Measurements from ENCODE around the gene CLMP.

Gene CLMP

GRCh38 chr11:123107945-123108495 is 87.0 kb downstream of the CLMP start:
- no peak for DNase-seq (ENCODE audit: low read depth)
- no peak for TF ChIP-seq CTCF (IDR thresholded peaks at IDR 0.05; ENCODE audit: low read length, missing control alignments)
- no peak overlapping the region for H3K4me3 ChIP-seq (replicated peaks; ENCODE audit: low read depth, low read length)

- no peak overlapping the region for H3K4me3 ChIP-seq (replicated peaks; ENCODE audit: low read depth, low read length)
- no peak for DNase-seq (ENCODE audit: low read depth)
Observed at GRCh38 chr11:123104697-123105096, 90.4 kb downstream of the CLMP start.

GRCh38 chr11:123103326-123103980 is 91.6 kb downstream of the CLMP start:
- no peak overlapping the region for H3K4me3 ChIP-seq (replicated peaks; ENCODE audit: low read depth, low read length)
- DNase-seq (ENCODE audit: low read depth): peak; percentile 83
- peak; percentile 72 for TF ChIP-seq CTCF (IDR thresholded peaks at IDR 0.05; ENCODE audit: low read length, missing control alignments)

More at GRCh38 chr11:123104697-123105096, 90.4 kb downstream of the CLMP start:
- no peak for TF ChIP-seq CTCF (IDR thresholded peaks at IDR 0.05; ENCODE audit: low read length, missing control alignments)

- peak; percentile 48 for DNase-seq (ENCODE audit: low read depth)
- H3K4me3 ChIP-seq (replicated peaks; ENCODE audit: low read depth, low read length): peak overlapping the region; percentile 1
- TF ChIP-seq CTCF (IDR thresholded peaks at IDR 0.05; ENCODE audit: low read length, missing control alignments): no peak
Observed at GRCh38 chr11:123100379-123101085, 94.5 kb downstream of the CLMP start.

GRCh38 chr11:123098990-123099389 is 96.1 kb downstream of the CLMP start:
- TF ChIP-seq CTCF (IDR thresholded peaks at IDR 0.05; ENCODE audit: low read length, missing control alignments): no peak
- no peak for DNase-seq (ENCODE audit: low read depth)
- H3K4me3 ChIP-seq (replicated peaks; ENCODE audit: low read depth, low read length): no peak overlapping the region

- no peak for DNase-seq (ENCODE audit: low read depth)
- H3K4me3 ChIP-seq (replicated peaks; ENCODE audit: low read depth, low read length): no peak overlapping the region
- no peak for TF ChIP-seq CTCF (IDR thresholded peaks at IDR 0.05; ENCODE audit: low read length, missing control alignments)
Observed at GRCh38 chr11:123093739-123094138, 101.3 kb downstream of the CLMP start.

Data from fibroblast of pulmonary artery (primary cell).